ENCODE measurements around the gene YIPF1.
"Not testable (repeated sequence)": the region's sequence is repeated elsewhere in the genome, so short reads cannot be mapped to it uniquely, and the experiment has no call there.

Gene YIPF1

GRCh38 chr1:53893999-53894636, 4.5 kb upstream of the YIPF1 start, which contains the start of gene DIO1:
Gene DIO1, plus strand, starts transcription at chr1:53894187. Its CDS starts 24 bp downstream, at chr1:53894211.
- no peak for DNase-seq

GRCh38 chr1:53892911-53893310, 3.3 kb upstream of the YIPF1 start:
- DNase-seq, result no peak

GRCh38 chr1:53891678-53892077, 2.1 kb upstream of the YIPF1 start:
- DNase-seq, result no peak

- no peak for DNase-seq
Observed at GRCh38 chr1:53891018-53891417, 1.4 kb upstream of the YIPF1 start.

GRCh38 chr1:53890522-53890941, 935 bp upstream of the YIPF1 start:
- no peak for DNase-seq

GRCh38 chr1:53888681-53889080, 916 bp downstream of the YIPF1 start:
- no peak for DNase-seq

- not testable (repeated sequence) for DNase-seq
Observed at GRCh38 chr1:53883600-53883999, 6.0 kb downstream of the YIPF1 start.

GRCh38 chr1:53881853-53882252, 7.7 kb downstream of the YIPF1 start:
- DNase-seq, result not testable (repeated sequence)

GRCh38 chr1:53878492-53879105, 11.0 kb downstream of the YIPF1 start:
- peak; percentile 44 for DNase-seq

GRCh38 chr1:53875150-53875549, 14.4 kb downstream of the YIPF1 start:
- not testable (repeated sequence) for DNase-seq

- no peak for DNase-seq
Observed at GRCh38 chr1:53871773-53872484, 17.7 kb downstream of the YIPF1 start.

- DNase-seq, result no peak
Observed at GRCh38 chr1:53871221-53871620, 18.4 kb downstream of the YIPF1 start.

GRCh38 chr1:53869454-53870117, 20.0 kb downstream of the YIPF1 start:
- no peak for DNase-seq

- DNase-seq, result peak; percentile 13
Observed at GRCh38 chr1:53868565-53868964, 21.0 kb downstream of the YIPF1 start.

- DNase-seq, result no peak
Observed at GRCh38 chr1:53862507-53862906, 27.1 kb downstream of the YIPF1 start.

GRCh38 chr1:53860967-53861411, 28.6 kb downstream of the YIPF1 start:
- DNase-seq, result peak; percentile 58

GRCh38 chr1:53851571-53852285, 37.9 kb downstream of the YIPF1 start:
- DNase-seq, result no peak

- no peak for DNase-seq
Observed at GRCh38 chr1:53850082-53850673, 39.4 kb downstream of the YIPF1 start.

- no peak for DNase-seq
Observed at GRCh38 chr1:53847980-53848379, 41.6 kb downstream of the YIPF1 start.

- no peak for DNase-seq
Observed at GRCh38 chr1:53842347-53842746, 47.2 kb downstream of the YIPF1 start.

GRCh38 chr1:53838654-53838974, 51.0 kb downstream of the YIPF1 start:
- no peak for DNase-seq

- peak; percentile 98 for DNase-seq
Observed at GRCh38 chr1:53837924-53838653, 51.5 kb downstream of the YIPF1 start, which contains the start of gene NDC1. Gene NDC1, minus strand, starts transcription at chr1:53838296. Its CDS starts 35 bp downstream, at chr1:53838261.
